ENCODE data around the gene ARL6IP1.

ARL6IP1 gene

DNA sequence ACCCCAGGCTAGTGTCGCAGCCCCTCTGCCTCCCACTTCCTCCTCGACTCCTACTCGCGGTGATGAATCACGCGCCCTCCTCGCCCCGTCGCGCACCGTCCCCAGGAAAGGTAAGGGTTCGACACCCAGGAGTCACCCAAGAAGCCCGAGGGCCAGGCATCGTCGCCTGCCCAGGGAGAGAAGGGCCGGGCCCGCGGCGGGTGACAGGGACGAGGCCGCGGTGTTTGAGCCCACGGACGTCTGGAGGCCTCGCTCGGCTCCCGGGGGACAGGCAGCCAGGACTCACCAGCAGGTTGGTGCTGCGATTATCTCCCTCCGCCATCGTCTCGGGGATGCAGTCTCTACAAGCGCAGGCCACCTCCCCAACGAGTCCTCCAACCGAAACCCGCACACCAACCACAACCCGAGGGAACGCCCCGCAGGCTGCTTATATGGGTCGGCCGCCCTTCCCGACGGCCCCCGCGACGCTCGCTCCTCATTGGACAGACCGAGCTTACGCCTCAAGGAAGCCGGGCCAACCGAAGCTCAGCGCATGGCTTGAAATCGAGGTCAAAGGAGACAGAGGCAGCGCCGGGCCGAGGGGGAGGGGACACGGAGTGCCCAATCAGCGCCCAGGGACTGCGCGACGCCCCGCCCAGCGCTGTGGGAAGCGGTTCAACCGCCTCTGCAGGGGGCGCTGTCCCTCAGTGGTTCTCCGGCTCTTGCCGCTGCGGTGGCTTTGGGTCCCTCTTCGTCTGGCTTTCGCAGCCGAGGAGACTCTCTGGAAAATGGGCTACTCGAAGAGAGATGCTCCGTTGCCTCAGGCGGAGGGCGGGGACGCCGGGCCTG, at the start of gene ARL6IP1:
ARL6IP1 (minus strand) TSS at position 405 of the 828 bp plus-strand sequence; CDS start at position 322, 83 bp downstream.
- peak; percentile 99 for DNase-seq

GRCh38 chr16:18846416-18846815, 45.1 kb upstream of the ARL6IP1 start:
- no peak for DNase-seq

GRCh38 chr16:18842565-18842964, 41.2 kb upstream of the ARL6IP1 start:
- DNase-seq: no peak

GRCh38 chr16:18841833-18842525, 40.6 kb upstream of the ARL6IP1 start:
- no peak for DNase-seq

DNA sequence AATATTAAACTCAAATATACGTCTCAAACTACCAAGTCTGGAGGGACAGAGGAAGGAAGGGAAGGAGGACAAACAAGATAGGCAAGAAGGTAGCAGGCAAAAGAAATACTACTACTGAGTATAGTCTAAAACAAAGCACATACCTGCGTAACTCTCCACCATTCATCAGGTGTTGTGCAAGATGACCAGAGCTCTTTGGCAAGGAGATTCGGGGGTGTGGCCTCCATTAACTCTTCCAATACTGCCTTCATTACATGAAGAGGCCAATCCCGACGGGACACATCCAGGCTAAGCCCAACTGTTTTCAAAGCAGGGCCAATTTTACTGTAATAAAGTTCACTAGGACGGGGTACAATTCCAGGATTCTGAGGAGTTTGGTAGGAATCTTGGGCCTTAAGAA, 38.2 kb upstream of the ARL6IP1 start:
- DNase-seq: no peak

DNA sequence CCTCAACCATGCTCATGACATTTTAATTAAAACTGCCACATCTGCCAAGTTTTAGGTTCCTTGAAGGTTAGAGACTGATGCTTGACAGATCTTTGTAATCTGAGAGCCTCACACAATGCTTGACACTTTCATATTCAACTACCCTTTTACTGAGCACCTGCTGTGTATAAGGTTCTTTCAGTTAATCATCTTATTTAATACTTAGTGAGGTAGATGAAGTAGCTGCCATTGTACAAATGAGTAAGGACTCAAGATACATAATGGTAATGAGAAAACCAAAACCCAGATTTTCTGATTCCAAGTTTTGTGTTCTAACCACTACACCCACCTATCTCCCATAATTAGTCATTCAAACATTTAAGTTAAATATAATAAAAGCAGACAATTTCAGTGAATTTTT, 35.4 kb upstream of the ARL6IP1 start:
- no peak for DNase-seq

DNA sequence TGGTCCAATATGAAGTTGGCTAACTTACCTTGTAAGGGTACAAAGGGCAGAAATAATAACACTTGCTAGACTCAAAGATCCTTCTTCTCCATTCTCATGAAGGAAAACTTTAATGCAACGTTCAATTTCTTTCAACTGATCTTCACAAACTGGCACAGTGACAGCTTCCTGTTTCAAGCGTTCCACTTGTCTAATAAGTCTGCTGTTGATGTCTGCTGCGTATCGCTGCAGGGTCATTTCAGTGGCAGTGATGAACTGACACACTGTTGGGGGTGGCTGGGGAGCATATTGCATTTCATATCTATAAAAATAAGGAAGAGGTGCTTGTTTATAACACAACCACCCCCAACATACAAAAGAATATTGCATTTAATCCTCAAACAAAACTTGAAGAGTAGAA, 33.5 kb upstream of the ARL6IP1 start:
- DNase-seq: no peak

DNA sequence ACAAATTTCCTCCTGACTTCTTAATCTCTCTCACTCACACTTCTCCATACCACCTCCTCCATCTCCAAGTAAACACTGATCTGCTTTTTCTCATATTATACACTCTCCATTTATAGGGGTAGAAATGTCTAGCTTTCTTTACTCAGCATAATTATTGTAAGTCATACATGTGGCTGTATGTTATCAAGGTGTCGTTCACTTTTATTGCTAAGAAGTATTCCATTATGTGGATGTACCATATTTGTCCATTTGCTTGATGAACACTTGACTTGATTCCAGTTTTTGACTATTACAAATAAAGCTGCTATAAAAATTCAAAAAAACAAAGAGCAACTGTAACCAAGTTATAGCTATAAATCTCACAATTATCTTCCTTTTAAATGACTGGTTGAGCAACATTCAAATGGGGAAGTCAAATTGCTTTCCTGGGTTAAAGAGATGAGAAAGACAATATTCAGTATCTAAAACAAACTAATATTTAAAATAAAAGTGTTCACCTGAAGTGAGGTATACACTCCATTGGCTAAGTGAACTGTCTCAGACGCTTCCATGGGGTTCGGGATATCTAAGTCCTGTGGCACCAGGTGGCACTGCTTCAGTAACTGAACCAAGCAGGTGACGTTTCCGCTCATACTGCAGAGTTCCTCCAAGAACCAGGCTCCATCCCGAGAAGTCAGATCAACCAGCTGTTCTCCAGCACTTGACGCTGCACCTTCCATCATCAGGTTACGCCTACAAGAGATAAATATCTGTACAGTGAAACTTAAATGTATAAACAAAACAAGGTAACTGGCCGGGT, 32.6 kb upstream of the ARL6IP1 start:
- DNase-seq: no peak

- no peak for DNase-seq
These were observed 31.3 kb upstream of the ARL6IP1 start for GRCh38 chr16:18832613-18833012.

DNA sequence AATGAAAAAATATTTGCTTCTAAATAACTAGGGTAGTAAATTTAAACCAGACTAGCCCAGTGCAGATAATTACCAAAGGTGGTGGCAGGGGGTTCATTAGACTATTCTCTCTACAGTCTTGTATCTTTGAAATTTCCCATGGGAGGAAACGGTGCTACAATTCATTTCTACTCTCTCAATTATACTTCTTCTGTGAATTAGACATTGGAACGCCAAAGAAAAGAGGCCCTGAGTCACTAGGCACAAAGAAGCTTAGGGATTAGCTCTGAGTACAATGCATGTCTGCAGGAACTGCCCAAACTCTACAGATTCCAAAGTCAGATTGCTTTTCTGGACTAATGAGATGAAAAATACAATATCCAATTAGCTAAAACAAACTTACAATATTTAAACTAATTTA, 30.7 kb upstream of the ARL6IP1 start:
- DNase-seq: no peak

- no peak for DNase-seq
These were observed 27.9 kb upstream of the ARL6IP1 start for GRCh38 chr16:18829251-18829650.

- DNase-seq: no peak
These were observed 26.5 kb upstream of the ARL6IP1 start for GRCh38 chr16:18827890-18828289.

DNA sequence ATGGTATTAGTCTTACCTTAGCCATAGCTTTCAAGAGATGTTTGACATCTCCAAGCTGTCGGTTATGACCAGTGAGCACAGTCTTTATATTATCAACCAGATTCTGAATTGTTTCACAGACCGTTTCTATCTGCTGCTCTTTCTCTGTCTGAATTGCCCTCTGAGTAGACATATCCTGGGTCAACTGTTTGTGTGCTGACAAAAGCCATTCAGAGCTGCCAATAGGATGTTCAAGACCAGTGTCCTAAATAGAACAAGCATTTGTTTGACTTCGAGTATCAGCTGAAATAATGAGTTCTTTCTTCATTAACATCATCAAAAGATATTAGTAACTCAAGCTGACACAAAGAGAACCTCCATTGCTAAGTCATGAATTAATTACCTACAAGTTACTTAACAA, 14.9 kb upstream of the ARL6IP1 start:
- no peak for DNase-seq

- DNase-seq: no peak
These were observed 10.6 kb upstream of the ARL6IP1 start for GRCh38 chr16:18811925-18812324.

- no peak for DNase-seq
These were observed 7.8 kb upstream of the ARL6IP1 start for GRCh38 chr16:18809165-18809564.

- DNase-seq: no peak
These were observed 4.0 kb upstream of the ARL6IP1 start for GRCh38 chr16:18805257-18805773.

- no peak for DNase-seq
These were observed 3.2 kb upstream of the ARL6IP1 start for GRCh38 chr16:18804540-18804939.

DNA sequence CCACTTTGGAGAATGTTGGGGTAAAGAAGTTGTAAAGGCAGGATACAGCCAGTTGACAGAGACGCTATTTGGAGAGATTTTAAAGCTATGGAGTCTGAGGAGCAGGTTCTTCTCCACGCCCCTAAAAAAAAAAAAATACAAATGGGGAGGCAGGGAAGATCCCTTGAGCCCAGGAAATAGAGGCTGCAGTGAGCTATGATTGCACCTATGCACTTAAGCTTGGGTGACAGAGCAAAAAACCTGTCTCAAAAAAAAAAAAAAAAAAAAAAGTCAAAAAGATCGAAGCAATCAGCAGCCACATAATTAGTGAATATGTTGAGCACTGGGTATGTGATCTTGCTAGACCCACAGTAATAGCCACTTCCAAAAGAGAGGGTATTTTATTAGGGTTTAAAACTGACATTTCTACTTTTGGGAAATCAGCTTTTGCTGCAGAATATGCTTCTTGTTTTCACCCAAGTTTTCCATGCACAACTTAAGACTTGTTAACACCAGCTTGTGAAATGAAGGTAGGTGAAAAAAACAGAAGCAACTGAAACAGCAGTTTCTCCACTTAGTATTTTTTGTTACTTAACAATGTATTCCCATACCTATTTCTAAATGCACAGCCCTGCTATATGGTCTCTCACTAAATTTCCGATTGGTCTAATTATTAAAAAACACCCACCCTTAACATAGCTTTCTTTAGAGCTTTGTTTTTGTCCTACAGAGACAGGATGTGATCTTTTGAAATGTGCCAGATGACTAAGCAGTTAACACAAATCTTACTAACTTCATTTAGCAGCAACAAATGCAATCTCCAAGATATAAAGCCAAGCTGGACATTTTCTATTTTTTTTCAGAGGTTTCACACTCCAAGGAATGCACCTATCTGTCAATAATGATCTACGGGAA, 2.5 kb upstream of the ARL6IP1 start:
- DNase-seq: no peak

GRCh38 chr16:18802767-18803343, 1.5 kb upstream of the ARL6IP1 start:
- DNase-seq: no peak

DNA sequence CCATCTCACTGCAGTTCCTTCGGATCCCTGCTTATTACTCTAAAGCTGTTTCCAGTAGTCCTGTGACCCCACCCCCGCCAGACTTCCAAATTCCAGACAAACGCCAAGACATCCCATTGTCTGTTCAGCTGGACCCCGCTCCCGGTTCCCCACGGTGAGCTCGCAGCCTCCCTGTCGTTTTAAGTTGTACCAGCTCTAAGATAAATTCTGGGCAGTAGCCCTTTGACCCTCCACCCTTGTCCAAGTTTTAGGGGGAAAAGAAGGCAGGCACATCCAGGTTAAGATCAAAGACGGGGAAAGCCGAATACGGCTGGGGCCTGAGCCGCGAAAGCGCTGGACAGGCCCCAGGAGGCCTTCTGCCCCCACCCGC, 589 bp downstream of the ARL6IP1 start:
- no peak for DNase-seq

- no peak for DNase-seq
These were observed 1.1 kb downstream of the ARL6IP1 start for GRCh38 chr16:18800293-18800692.

- no peak for DNase-seq
These were observed 1.8 kb downstream of the ARL6IP1 start for GRCh38 chr16:18799500-18799899.
